ENCODE measurements around the gene ATP9A. TPM values are rescaled to one million over a fixed set of nuclear protein-coding genes. Genes with fewer than 3 reads are reported as not detected.

ATP9A gene
- total RNA-seq, 5 donors from 2014 or later (not counting 1 experiment from before 2014, with no cell fraction given) = 0.44 to 0.85 (median 0.72) TPM

DNA sequence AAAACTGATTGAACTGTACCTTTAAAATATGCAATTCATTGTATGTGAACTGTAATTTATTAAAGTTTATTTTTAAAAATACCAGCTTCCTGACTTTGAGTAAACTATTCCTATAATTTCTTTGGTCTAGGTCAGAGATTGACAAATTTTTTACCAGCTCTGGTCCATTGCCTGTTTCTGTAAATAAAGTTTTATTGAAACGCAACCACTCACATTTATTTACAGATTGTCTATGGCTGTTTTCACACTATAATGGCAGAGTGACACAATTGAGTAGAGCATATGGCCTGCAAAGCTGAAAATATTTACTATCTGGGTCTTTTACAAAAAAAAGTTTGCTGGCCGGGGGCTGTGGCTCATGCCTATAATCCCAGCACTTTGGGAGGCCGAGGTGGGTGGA is 192.7 kb downstream of the ATP9A start:
- CTCF ChIA-PET = no interaction called here

GRCh38 chr20:51574248-51575033 is 193.7 kb downstream of the ATP9A start:
- peaks cover 0 to 10% of the 10 kb centered on the region in 2 experiments for H3K27me3 ChIP-seq (replicated peaks in 1 of 2; ENCODE audit: control insufficient read depth in 2 of 2, extremely low read depth in 1 of 2, insufficient read depth in 2 of 2, low read length in 1 of 2)
- CTCF ChIA-PET = no interaction called here
- DNase-seq (no peak), ATAC-seq (replicated peaks in 1 of 4) (no peak)
- Mint-ChIP-seq H3K27ac (no peak overlapping the region), H3K4me1 (no peaks in the 10 kb centered on the region), H3K27me3 (peaks cover 0 to 3% of the 10 kb centered on the region in 2 donors), H3K9me3 (no peaks in the 10 kb centered on the region), H3K36me3 (no peaks in the 10 kb centered on the region), H3K4me3 (no peak overlapping the region)
- POLR2A ChIA-PET = no interaction called here
- no peaks in the 10 kb centered on the region for H3K4me1 ChIP-seq (ENCODE audit: control insufficient read depth in 1 of 2, extremely low read depth in 1 of 2, insufficient read depth in 2 of 2, low read length in 2 of 2)
- no peaks in the 10 kb centered on the region for H3K36me3 ChIP-seq (ENCODE audit: control insufficient read depth in 2 of 2, extremely low read depth in 1 of 2, insufficient read depth in 1 of 2, low read length in 1 of 2)
- WGBS (ENCODE audit: insufficient coverage) = 92% methylated on average over 4 of the region's 6 CpGs
- no peaks in the 10 kb centered on the region for H3K9me3 ChIP-seq
- H3K27ac ChIP-seq (ENCODE audit: low read length) = no peak overlapping the region
- H3K4me3 ChIP-seq (ENCODE audit: control insufficient read depth in 1 of 2, extremely low read depth in 1 of 2, low read length in 1 of 2) = no peak overlapping the region

More for the DNA sequence above, 192.7 kb downstream of the ATP9A start:
- H3K9me3 Mint-ChIP-seq = no peaks in the 10 kb centered on the region
- no peak overlapping the region for H3K4me3 Mint-ChIP-seq
- H3K36me3 Mint-ChIP-seq = no peaks in the 10 kb centered on the region
- ATAC-seq (replicated peaks in 1 of 4) (no peak), DNase-seq (no peak)
- H3K36me3 ChIP-seq (ENCODE audit: control insufficient read depth in 2 of 2, extremely low read depth in 1 of 2, insufficient read depth in 1 of 2, low read length in 1 of 2) = no peaks in the 10 kb centered on the region
- H3K27ac ChIP-seq (ENCODE audit: low read length) = no peak overlapping the region
- no peaks in the 10 kb centered on the region for H3K4me1 Mint-ChIP-seq
- no peaks in the 10 kb centered on the region for H3K4me1 ChIP-seq (ENCODE audit: control insufficient read depth in 1 of 2, extremely low read depth in 1 of 2, insufficient read depth in 2 of 2, low read length in 2 of 2)
- H3K27me3 ChIP-seq (replicated peaks in 1 of 2; ENCODE audit: control insufficient read depth in 2 of 2, extremely low read depth in 1 of 2, insufficient read depth in 2 of 2, low read length in 1 of 2) = peaks cover 0 to 4% of the 10 kb centered on the region in 2 experiments
- no peaks in the 10 kb centered on the region for H3K27me3 Mint-ChIP-seq
- WGBS (ENCODE audit: insufficient coverage) = no CpG with 5 or more reads among the region's 3 CpGs
- H3K9me3 ChIP-seq = no peaks in the 10 kb centered on the region
- H3K27ac Mint-ChIP-seq = no peak overlapping the region
- POLR2A ChIA-PET = no interaction called here
- no peak overlapping the region for H3K4me3 ChIP-seq (ENCODE audit: control insufficient read depth in 1 of 2, extremely low read depth in 1 of 2, low read length in 1 of 2)

- Mint-ChIP-seq H3K9me3 (peaks cover 0 to 4% (median 1%) of the 10 kb centered on the region in 3 donors), H3K36me3 (no peaks in the 10 kb centered on the region), H3K4me3 (no peak overlapping the region), H3K27ac (no peak overlapping the region), H3K4me1 (no peaks in the 10 kb centered on the region), H3K27me3 (peaks cover 0 to 3% of the 10 kb centered on the region in 2 donors)
- ATAC-seq (replicated peaks in 1 of 4) = no peak
- H3K36me3 ChIP-seq (ENCODE audit: control insufficient read depth in 2 of 2, extremely low read depth in 1 of 2, insufficient read depth in 1 of 2, low read length in 1 of 2) = no peaks in the 10 kb centered on the region
- 83% methylated on average over 8 of the region's 8 CpGs for WGBS (ENCODE audit: insufficient coverage)
- H3K4me1 ChIP-seq (ENCODE audit: control insufficient read depth in 1 of 2, extremely low read depth in 1 of 2, insufficient read depth in 2 of 2, low read length in 2 of 2) = no peaks in the 10 kb centered on the region
- DNase-seq = no peak
- H3K4me3 ChIP-seq (ENCODE audit: control insufficient read depth in 1 of 2, extremely low read depth in 1 of 2, low read length in 1 of 2) = no peak overlapping the region
- no peaks in the 10 kb centered on the region for H3K9me3 ChIP-seq
- CTCF ChIA-PET = no interaction called here
- H3K27me3 ChIP-seq (replicated peaks in 1 of 2; ENCODE audit: control insufficient read depth in 2 of 2, extremely low read depth in 1 of 2, insufficient read depth in 2 of 2, low read length in 1 of 2) = peaks cover 0 to 14% of the 10 kb centered on the region in 2 experiments
- H3K27ac ChIP-seq (ENCODE audit: low read length) = no peak overlapping the region
- POLR2A ChIA-PET = no interaction called here
These were observed 194.5 kb downstream of the ATP9A start for GRCh38 chr20:51573576-51574243.

DNA sequence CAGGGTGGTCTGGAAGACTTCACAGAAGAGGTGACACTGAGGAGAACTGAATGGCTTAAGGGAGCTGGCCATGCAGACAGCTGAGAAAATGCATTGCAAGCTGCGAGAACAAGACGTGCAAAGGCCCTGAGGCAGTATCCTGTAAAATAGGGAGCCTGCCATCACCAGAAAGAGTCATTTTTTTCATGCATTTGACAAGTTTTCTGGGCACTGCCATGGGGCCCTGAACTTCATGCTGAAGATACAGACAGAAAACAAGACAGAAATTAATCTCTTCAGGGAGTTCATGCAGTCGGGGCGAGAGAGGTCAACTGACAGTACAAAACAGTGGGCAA is 196.8 kb downstream of the ATP9A start:
- H3K4me3 Mint-ChIP-seq = no peak overlapping the region
- no peak overlapping the region for H3K27ac Mint-ChIP-seq

DNA sequence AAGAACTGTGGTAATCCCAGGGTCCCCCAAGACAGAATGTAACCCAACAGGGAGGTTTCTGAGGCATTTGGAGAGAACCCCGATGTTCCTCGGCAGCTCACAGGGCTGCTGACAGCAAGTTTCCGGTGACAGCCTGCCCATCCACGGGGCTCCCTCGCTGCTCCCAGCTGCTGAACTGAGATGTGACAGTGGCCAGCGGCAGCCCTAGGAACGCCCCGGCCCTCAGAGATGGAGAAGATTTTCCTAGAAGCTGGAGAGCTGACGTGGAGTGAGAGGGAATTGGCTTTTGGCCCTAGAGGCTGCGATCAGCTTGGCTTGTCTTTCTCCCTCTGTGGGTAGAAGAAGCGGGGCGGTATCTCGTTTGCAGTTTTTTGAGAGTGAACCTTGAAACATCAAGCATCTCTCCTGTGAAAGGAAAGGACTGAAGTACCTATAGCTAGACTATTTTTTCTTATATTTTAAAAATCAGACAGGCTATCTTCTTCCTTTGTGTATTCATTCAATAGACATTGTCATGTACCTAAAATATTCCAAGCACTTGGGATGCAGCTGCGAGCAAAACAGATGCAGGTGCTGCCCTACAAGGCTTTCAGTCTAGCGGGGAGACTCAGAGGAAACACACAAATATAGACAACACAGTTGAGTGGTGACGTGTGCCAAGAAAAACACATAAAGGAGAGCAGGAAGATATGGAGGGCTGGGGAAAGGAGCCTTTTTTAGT is 197.3 kb downstream of the ATP9A start:
- H3K36me3 Mint-ChIP-seq = no peaks in the 10 kb centered on the region
- ChIA-PET POLR2A (no interaction called here), CTCF (no interaction called here)
- Histone ChIP-seq H3K9me3 (no peaks in the 10 kb centered on the region), H3K36me3 (ENCODE audit: control insufficient read depth in 2 of 2, extremely low read depth in 1 of 2, insufficient read depth in 1 of 2, low read length in 1 of 2) (no peaks in the 10 kb centered on the region), H3K27ac (ENCODE audit: low read length) (no peak overlapping the region), H3K4me3 (ENCODE audit: control insufficient read depth in 1 of 2, extremely low read depth in 1 of 2, low read length in 1 of 2) (no peak overlapping the region), H3K4me1 (ENCODE audit: control insufficient read depth in 1 of 2, extremely low read depth in 1 of 2, insufficient read depth in 2 of 2, low read length in 2 of 2) (no peaks in the 10 kb centered on the region), H3K27me3 (replicated peaks in 1 of 2; ENCODE audit: control insufficient read depth in 2 of 2, extremely low read depth in 1 of 2, insufficient read depth in 2 of 2, low read length in 1 of 2) (peaks cover 0 to 14% of the 10 kb centered on the region in 2 experiments)
- DNase-seq (no peak), ATAC-seq (replicated peaks in 1 of 4) (no peak)
- WGBS (ENCODE audit: insufficient coverage) = 62% methylated on average over 8 of the region's 16 CpGs
- peaks cover 0 to 12% (median 6%) of the 10 kb centered on the region in 3 donors for H3K9me3 Mint-ChIP-seq
- no peaks in the 10 kb centered on the region for H3K4me1 Mint-ChIP-seq
- H3K27ac Mint-ChIP-seq = no peak overlapping the region
- H3K27me3 Mint-ChIP-seq = peaks cover 4 to 8% of the 10 kb centered on the region in 2 donors
- no peak overlapping the region for H3K4me3 Mint-ChIP-seq

More for the DNA sequence above, 196.8 kb downstream of the ATP9A start:
- ChIA-PET CTCF (no interaction called here), POLR2A (no interaction called here)
- no peak for ATAC-seq (replicated peaks in 1 of 4)
- Histone ChIP-seq H3K36me3 (ENCODE audit: control insufficient read depth in 2 of 2, extremely low read depth in 1 of 2, insufficient read depth in 1 of 2, low read length in 1 of 2) (no peaks in the 10 kb centered on the region), H3K4me3 (ENCODE audit: control insufficient read depth in 1 of 2, extremely low read depth in 1 of 2, low read length in 1 of 2) (no peak overlapping the region), H3K27ac (ENCODE audit: low read length) (no peak overlapping the region), H3K27me3 (replicated peaks in 1 of 2; ENCODE audit: control insufficient read depth in 2 of 2, extremely low read depth in 1 of 2, insufficient read depth in 2 of 2, low read length in 1 of 2) (peaks cover 0 to 14% of the 10 kb centered on the region in 2 experiments), H3K9me3 (no peaks in the 10 kb centered on the region), H3K4me1 (ENCODE audit: control insufficient read depth in 1 of 2, extremely low read depth in 1 of 2, insufficient read depth in 2 of 2, low read length in 2 of 2) (no peaks in the 10 kb centered on the region)
- peaks cover 4 to 8% of the 10 kb centered on the region in 2 donors for H3K27me3 Mint-ChIP-seq
- no peaks in the 10 kb centered on the region for H3K4me1 Mint-ChIP-seq
- WGBS (ENCODE audit: insufficient coverage) = 95% methylated on average over 4 of the region's 4 CpGs
- DNase-seq = no peak
- H3K36me3 Mint-ChIP-seq = no peaks in the 10 kb centered on the region
- peaks cover 0 to 12% (median 6%) of the 10 kb centered on the region in 3 donors for H3K9me3 Mint-ChIP-seq

DNA sequence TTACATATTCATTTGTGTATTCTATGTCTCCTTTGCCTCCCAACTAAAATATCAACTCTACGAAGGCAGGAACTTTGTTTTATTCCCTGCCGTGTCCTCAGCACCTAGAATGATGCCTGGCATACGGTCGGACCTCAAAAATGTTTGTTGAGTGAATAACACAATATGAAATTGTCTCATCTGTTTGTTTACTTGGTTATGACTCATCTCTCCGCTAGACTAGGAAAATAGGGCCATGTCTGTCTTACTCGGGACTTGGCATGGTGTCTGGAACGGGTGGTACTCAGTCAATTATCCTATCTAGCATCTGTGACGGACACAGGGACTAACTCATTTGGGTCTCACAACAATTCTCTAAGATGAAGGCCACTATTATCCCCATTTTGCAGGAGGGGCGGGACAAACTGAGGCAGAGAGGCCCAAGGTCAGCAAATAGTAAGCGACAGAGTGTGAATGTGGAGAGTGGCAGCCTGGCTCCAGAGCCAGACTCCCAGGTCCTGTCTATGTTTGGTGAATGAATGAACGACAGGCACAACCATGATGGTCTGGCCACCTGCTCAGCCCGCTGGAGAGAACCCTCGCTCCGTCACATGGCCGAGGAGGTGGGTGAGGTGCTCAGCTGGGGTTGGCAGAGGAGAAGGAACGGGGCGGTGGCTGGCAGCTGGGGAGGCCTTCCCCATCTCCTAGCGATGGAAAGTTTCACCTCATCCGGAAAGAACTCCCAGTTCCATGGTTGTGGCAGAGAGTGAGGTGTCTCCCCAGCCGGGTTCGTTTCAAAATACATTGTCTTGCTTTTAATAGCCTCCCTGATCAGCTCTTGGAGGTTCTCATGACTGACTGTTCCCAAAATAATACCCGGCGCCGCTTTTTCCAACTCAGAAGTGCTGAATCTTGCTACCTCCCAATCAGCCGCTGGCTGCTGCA is 198.1 kb downstream of the ATP9A start:
- H3K4me3 Mint-ChIP-seq = no peak overlapping the region
- no peak for DNase-seq
- Histone ChIP-seq H3K27ac (ENCODE audit: low read length) (no peak overlapping the region), H3K4me3 (ENCODE audit: control insufficient read depth in 1 of 2, extremely low read depth in 1 of 2, low read length in 1 of 2) (no peak overlapping the region), H3K9me3 (no peaks in the 10 kb centered on the region), H3K36me3 (ENCODE audit: control insufficient read depth in 2 of 2, extremely low read depth in 1 of 2, insufficient read depth in 1 of 2, low read length in 1 of 2) (no peaks in the 10 kb centered on the region), H3K27me3 (replicated peaks in 1 of 2; ENCODE audit: control insufficient read depth in 2 of 2, extremely low read depth in 1 of 2, insufficient read depth in 2 of 2, low read length in 1 of 2) (peaks cover 0 to 21% of the 10 kb centered on the region in 2 experiments), H3K4me1 (ENCODE audit: control insufficient read depth in 1 of 2, extremely low read depth in 1 of 2, insufficient read depth in 2 of 2, low read length in 2 of 2) (no peaks in the 10 kb centered on the region)
- WGBS (ENCODE audit: insufficient coverage) = 88% methylated on average over 11 of the region's 25 CpGs
- H3K9me3 Mint-ChIP-seq = peaks cover 0 to 12% (median 6%) of the 10 kb centered on the region in 3 donors
- no peaks in the 10 kb centered on the region for H3K4me1 Mint-ChIP-seq
- ChIA-PET CTCF (no interaction called here), POLR2A (no interaction called here)
- H3K27ac Mint-ChIP-seq = no peak overlapping the region
- H3K27me3 Mint-ChIP-seq = peaks cover 4 to 8% of the 10 kb centered on the region in 2 donors
- H3K36me3 Mint-ChIP-seq = no peaks in the 10 kb centered on the region
- no peak for ATAC-seq (replicated peaks in 1 of 4)
